Stimulated activated naive CD8-positive, alpha-beta T cell treated with anti-CD3 and anti-CD28 coated beads, Interleukin-15, amount 100 ng/mL, for 72 hours (primary cell): ENCODE results near the gene TINAG.

Experiments
- ATAC-seq: fragments of 150-1000 bp; cut with Tn5 transposase; 2 replicates; pipeline ENCODE4 v1.10.0; 2021; ENCODE audit warnings: mild to moderate bottlenecking, moderate library complexity
- DNase-seq, 2 donors: peaks; one replicate each; pipeline ENCODE4 v3.0.0; 2021 to 2022
- H3K27ac Mint-ChIP-seq, 2 donors: one replicate each; pipeline ENCODE4 v1.8.0; 2022; ENCODE audit warnings: mild to moderate bottlenecking in 2 of 2, mixed read lengths in 2 of 2, moderate library complexity in 2 of 2
- H3K27me3 Mint-ChIP-seq: one replicate; pipeline ENCODE4 v1.8.0; 2022; ENCODE audit warnings: mixed read lengths
- H3K4me1 Mint-ChIP-seq: one replicate; pipeline ENCODE4 v1.8.0; 2022; ENCODE audit warnings: mild to moderate bottlenecking, mixed read lengths
- H3K4me3 Mint-ChIP-seq, 2 donors: one replicate each; pipeline ENCODE4 v1.8.0; 2022; ENCODE audit warnings: mild to moderate bottlenecking in 2 of 2, mixed read lengths in 2 of 2, moderate library complexity in 1 of 2
- H3K9me3 Mint-ChIP-seq, 2 donors: one replicate each; pipeline ENCODE4 v1.8.0; 2022; ENCODE audit warnings: mixed read lengths in 2 of 2

TINAG gene

GRCh38 chr6:54361188-54361587 lies 52.9 kb downstream of the TINAG start:
- Mint-ChIP-seq H3K27me3 (no peaks in the 10 kb centered on the region), H3K4me3 (no peak overlapping the region), H3K27ac (no peak overlapping the region), H3K9me3 (peaks cover 14 to 19% of the 10 kb centered on the region in 2 donors), H3K4me1 (no peaks in the 10 kb centered on the region)
- ATAC-seq (no peak), DNase-seq (no peak)

DNA sequence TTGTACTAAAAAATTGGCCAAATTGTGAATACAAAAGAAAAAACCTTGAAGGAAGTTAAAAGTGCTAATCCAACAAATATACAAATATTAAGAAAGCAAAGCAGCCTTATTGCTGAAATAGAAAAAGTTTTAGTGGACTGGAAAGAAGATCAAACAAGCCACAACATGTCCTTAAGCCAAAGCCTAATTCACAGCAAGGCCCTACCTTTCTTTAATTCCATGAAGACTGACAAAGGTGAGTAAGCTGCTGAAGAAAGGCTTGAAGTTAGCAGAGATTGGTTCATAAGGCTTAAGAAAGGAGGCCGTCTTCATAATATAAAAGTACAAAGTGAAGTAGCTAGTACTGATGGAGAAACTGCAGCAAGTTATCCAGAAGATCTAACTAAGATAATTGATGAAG lies 53.5 kb downstream of the TINAG start:
- no peak overlapping the region for H3K4me3 Mint-ChIP-seq
- DNase-seq: no peak
- H3K4me1 Mint-ChIP-seq: no peaks in the 10 kb centered on the region
- no peak overlapping the region for H3K27ac Mint-ChIP-seq
- ATAC-seq: no peak
- H3K9me3 Mint-ChIP-seq: peaks cover 14 to 17% of the 10 kb centered on the region in 2 donors
- H3K27me3 Mint-ChIP-seq: no peaks in the 10 kb centered on the region

GRCh38 chr6:54366667-54367327 lies 58.6 kb downstream of the TINAG start:
- H3K27ac Mint-ChIP-seq: no peak overlapping the region
- no peak for ATAC-seq
- no peaks in the 10 kb centered on the region for H3K27me3 Mint-ChIP-seq
- peaks cover 0 to 5% of the 10 kb centered on the region in 2 donors for H3K9me3 Mint-ChIP-seq
- H3K4me3 Mint-ChIP-seq: no peak overlapping the region
- H3K4me1 Mint-ChIP-seq: no peaks in the 10 kb centered on the region
- DNase-seq: no peak

DNA sequence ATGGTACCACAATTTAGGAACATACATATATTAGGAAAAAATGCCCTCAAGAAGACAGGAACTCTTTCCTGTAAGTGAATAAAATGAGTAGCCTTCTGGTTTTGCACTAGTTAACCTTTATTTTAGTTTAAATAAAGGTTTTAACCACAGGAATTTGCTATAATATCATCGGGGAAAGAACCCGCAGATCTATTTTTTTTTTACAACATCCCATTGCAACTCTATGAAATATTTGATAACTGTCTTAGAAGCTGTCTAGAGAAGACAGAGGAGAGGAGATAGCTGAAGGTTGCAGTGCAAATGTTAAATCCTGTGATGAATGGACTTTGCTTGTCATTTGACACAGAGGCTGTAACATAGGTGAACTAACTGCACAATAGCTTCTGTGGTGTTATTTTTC lies 69.5 kb downstream of the TINAG start:
- no peaks in the 10 kb centered on the region for H3K27me3 Mint-ChIP-seq
- no peak overlapping the region for H3K27ac Mint-ChIP-seq
- DNase-seq (no peak), ATAC-seq (no peak)
- H3K4me3 Mint-ChIP-seq: no peak overlapping the region
- peaks cover 0 to 7% of the 10 kb centered on the region in 2 donors for H3K9me3 Mint-ChIP-seq
- H3K4me1 Mint-ChIP-seq: no peaks in the 10 kb centered on the region

- ATAC-seq (no peak), DNase-seq (no peak)
- no peak overlapping the region for H3K4me3 Mint-ChIP-seq
- peaks cover 7 to 10% of the 10 kb centered on the region in 2 donors for H3K9me3 Mint-ChIP-seq
- H3K27ac Mint-ChIP-seq: no peak overlapping the region
- H3K27me3 Mint-ChIP-seq: no peaks in the 10 kb centered on the region
- H3K4me1 Mint-ChIP-seq: no peaks in the 10 kb centered on the region
Measured at GRCh38 chr6:54386295-54386694, 78.1 kb downstream of the TINAG start.

- no peak for ATAC-seq
- Mint-ChIP-seq H3K4me1 (no peaks in the 10 kb centered on the region), H3K4me3 (no peak overlapping the region), H3K9me3 (peaks cover 12 to 16% of the 10 kb centered on the region in 2 donors), H3K27me3 (no peaks in the 10 kb centered on the region), H3K27ac (no peak overlapping the region)
- DNase-seq: no peak
Measured at GRCh38 chr6:54390362-54390761, 82.1 kb downstream of the TINAG start.

DNA sequence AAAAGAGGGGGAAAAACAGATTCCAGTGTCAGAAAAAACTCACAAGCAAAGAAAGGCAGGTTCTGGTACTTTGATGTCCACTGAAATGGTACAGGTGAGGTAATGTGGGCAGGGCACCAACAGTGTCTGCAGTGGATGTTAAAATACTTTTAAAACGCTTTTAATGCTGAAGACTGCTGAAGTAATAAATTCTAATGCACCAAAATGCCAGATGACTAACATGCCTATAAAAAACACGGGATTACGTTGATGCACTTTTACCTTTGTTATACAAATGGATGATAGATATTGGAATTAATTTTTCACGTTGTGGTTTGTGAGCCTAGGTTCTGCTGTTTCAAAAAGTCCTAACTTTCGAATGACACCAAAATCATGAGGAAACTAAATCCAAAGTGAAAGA lies 83.3 kb downstream of the TINAG start:
- no peak overlapping the region for H3K27ac Mint-ChIP-seq
- H3K9me3 Mint-ChIP-seq: peaks cover 12 to 16% of the 10 kb centered on the region in 2 donors
- no peak for DNase-seq
- no peak for ATAC-seq
- no peaks in the 10 kb centered on the region for H3K4me1 Mint-ChIP-seq
- H3K4me3 Mint-ChIP-seq: no peak overlapping the region
- H3K27me3 Mint-ChIP-seq: no peaks in the 10 kb centered on the region

DNA sequence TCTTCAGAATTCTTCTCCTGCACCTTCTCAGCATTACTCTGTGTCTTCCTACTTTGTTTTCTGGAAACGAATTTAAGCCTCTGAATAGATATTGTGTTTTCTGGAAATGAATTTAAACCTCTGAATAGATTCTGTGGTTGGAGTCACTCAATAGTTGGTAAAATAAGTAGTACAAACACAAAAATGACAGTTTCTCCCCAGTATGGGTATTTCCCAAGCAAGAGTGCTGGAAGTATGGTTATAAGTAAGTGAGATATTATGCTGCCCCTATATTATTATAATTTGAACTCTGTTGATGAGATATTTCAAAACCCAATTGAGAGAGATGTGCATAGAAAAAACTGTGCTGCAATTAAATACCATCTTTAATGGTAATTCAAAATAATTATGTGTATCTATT lies 94.9 kb downstream of the TINAG start:
- Mint-ChIP-seq H3K4me1 (no peaks in the 10 kb centered on the region), H3K27ac (no peak overlapping the region), H3K9me3 (peaks cover 0 to 10% of the 10 kb centered on the region in 2 donors), H3K27me3 (no peaks in the 10 kb centered on the region), H3K4me3 (no peak overlapping the region)
- DNase-seq: no peak
- no peak for ATAC-seq

DNA sequence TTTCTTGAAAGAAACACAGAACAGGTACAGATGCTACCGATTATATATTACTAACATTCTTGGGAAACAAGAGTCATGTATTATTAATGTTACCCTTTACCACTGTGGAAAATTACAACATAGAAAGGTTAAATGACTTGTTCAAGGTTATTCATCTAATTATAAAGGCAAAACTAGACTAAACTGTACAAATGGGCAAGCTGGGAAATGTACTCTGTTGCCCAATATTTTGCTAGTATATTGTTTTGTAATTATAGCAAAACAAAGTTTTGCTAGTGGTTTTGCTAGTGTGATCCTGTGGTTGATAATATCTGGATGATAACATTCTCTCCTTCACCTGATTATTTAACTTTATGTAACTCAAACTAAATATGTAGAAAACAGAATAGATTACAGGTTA lies 96.5 kb downstream of the TINAG start:
- no peak overlapping the region for H3K27ac Mint-ChIP-seq
- H3K9me3 Mint-ChIP-seq: peaks cover 0 to 10% of the 10 kb centered on the region in 2 donors
- no peaks in the 10 kb centered on the region for H3K27me3 Mint-ChIP-seq
- no peak for ATAC-seq
- H3K4me3 Mint-ChIP-seq: no peak overlapping the region
- DNase-seq: no peak
- no peaks in the 10 kb centered on the region for H3K4me1 Mint-ChIP-seq

DNA sequence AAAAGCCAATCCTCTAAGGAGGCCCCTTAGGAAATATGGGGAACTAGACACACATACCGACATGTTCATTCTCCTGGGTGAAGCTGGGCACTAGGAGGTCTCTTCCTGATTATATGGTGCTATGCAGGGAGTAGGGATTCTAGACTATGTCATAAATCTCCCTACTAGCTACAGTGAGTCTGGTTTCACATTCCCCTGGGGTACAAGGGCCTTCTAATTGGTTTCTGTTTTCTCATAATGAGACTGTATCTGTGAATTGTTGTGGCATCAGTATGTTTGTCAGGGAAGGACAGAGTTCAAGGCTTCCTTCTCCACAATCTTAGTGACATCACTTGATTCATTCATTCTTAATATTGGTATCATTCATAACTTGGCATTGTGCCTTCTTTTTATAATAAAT lies 103.5 kb downstream of the TINAG start:
- Mint-ChIP-seq H3K27ac (no peak overlapping the region), H3K4me1 (no peaks in the 10 kb centered on the region), H3K4me3 (no peak overlapping the region), H3K27me3 (no peaks in the 10 kb centered on the region), H3K9me3 (no peaks in the 10 kb centered on the region)
- DNase-seq (no peak), ATAC-seq (no peak)

DNA sequence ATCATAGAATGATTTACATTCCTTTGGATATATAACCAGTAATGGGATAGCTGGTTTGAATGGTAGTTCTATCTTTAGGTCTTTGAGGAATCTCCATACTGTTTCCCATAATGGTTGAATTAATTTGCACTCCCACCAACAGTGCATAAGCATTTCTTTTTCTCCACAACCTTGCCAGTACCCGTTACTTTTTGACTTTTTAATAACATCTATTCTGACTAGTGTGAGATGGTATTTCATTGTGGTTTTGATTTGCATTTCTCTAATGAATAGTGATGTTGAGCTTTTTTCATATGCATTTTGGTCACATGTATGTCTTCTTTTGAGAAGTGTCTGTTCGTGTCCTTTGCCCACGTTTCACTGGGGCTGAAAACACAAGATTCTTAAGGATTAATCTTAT lies 107.3 kb downstream of the TINAG start:
- peaks cover 0 to 3% of the 10 kb centered on the region in 2 donors for H3K9me3 Mint-ChIP-seq
- DNase-seq: no peak

GRCh38 chr6:54419885-54420284 lies 111.6 kb downstream of the TINAG start:
- ATAC-seq (no peak), DNase-seq (no peak)
- Mint-ChIP-seq H3K27me3 (no peaks in the 10 kb centered on the region), H3K9me3 (peaks cover 0 to 8% of the 10 kb centered on the region in 2 donors), H3K27ac (no peak overlapping the region), H3K4me1 (no peaks in the 10 kb centered on the region), H3K4me3 (no peak overlapping the region)

More for the DNA sequence above, 107.3 kb downstream of the TINAG start:
- Mint-ChIP-seq H3K27me3 (no peaks in the 10 kb centered on the region), H3K4me1 (no peaks in the 10 kb centered on the region), H3K27ac (no peak overlapping the region), H3K4me3 (no peak overlapping the region)
- no peak for ATAC-seq

DNA sequence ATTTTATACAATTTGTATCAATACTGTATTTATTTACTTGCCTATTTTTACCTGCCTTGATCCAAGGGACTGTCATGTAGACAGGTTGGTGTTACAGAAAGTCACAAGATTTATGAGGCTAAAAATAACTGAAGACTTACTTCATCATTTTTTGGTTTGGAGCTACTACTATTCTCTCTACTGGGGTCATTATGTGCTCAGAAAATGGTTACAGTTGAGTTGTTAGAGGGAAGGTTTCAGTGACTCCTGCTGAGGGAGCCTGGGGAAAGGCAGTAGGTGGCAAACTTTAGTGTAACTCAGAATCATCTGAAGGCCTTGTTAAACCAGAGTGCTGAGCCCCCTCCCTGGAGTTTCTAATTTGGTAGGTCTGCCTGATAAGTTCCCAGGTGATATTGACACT lies 118.8 kb downstream of the TINAG start:
- no peak for DNase-seq
- Mint-ChIP-seq H3K9me3 (peaks cover 0 to 4% of the 10 kb centered on the region in 2 donors), H3K4me1 (no peaks in the 10 kb centered on the region), H3K27me3 (no peaks in the 10 kb centered on the region), H3K27ac (no peak overlapping the region), H3K4me3 (no peak overlapping the region)
- no peak for ATAC-seq

DNA sequence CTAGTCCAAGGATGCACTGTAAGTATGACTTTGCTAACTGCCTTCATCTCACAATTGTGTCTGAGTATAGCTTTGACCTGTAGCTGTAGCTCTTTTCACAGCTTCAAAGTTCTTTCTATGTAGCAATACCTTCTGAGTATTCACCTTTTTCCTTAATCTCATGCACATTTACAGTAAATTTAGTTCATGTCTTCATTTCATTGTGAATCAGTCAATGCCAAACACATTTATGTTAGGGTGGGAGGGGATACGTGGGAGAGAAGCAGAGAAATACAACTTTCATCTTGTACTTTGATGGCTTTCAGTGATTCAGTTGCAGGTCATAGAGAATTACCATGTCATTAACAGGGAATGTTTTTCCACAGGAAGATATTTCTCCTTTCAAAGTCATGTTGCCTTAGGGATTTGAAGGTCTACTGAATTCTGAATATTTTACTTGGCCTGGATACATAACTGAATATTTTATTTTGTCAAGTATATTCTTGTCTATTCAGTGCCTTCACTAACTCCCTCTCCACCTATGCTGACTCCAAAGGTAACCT lies 119.2 kb downstream of the TINAG start:
- Mint-ChIP-seq H3K27me3 (no peaks in the 10 kb centered on the region), H3K9me3 (peaks cover 0 to 3% of the 10 kb centered on the region in 2 donors), H3K4me3 (no peak overlapping the region), H3K4me1 (no peaks in the 10 kb centered on the region), H3K27ac (no peak overlapping the region)
- DNase-seq: no peak
- ATAC-seq: no peak

- Mint-ChIP-seq H3K27ac (no peak overlapping the region), H3K4me1 (no peaks in the 10 kb centered on the region)
Measured at GRCh38 chr6:54428431-54428830, 120.2 kb downstream of the TINAG start.

GRCh38 chr6:54431466-54431865 lies 123.2 kb downstream of the TINAG start:
- no peak overlapping the region for H3K27ac Mint-ChIP-seq
- no peak overlapping the region for H3K4me3 Mint-ChIP-seq
- H3K27me3 Mint-ChIP-seq: no peaks in the 10 kb centered on the region
- DNase-seq: no peak
- H3K9me3 Mint-ChIP-seq: no peaks in the 10 kb centered on the region
- H3K4me1 Mint-ChIP-seq: no peaks in the 10 kb centered on the region
- no peak for ATAC-seq

More at GRCh38 chr6:54428431-54428830, 120.2 kb downstream of the TINAG start:
- no peaks in the 10 kb centered on the region for H3K9me3 Mint-ChIP-seq
- H3K4me3 Mint-ChIP-seq: no peak overlapping the region
- ATAC-seq (no peak), DNase-seq (no peak)
- H3K27me3 Mint-ChIP-seq: no peaks in the 10 kb centered on the region
